Mammary epithelial cell (primary cell): ENCODE results near the gene PCSK5.

Experiments used
- EZH2 ChIP-seq: IDR thresholded peaks from 2 replicates; pipeline ENCODE4 v1.6.1; 2012; ENCODE audit warnings: low read length, inconsistent platforms, borderline replicate concordance
- TF ChIP-seq, protein P1 (sequence below), 2 donors: IDR thresholded peaks in 1 of 2; conservative IDR thresholded peaks in 1 of 2; 2 replicates each; pipeline ENCODE4 v1.5.1; 2011 to 2012; ENCODE audit warnings: inconsistent platforms in 2 of 2, low read length in 2 of 2, mild to moderate bottlenecking in 2 of 2, control low read depth in 1 of 2, low read depth in 1 of 2; ENCODE audit not compliant: insufficient read depth in 1 of 2; ENCODE audit errors: extremely low read depth in 1 of 2

DNA sequence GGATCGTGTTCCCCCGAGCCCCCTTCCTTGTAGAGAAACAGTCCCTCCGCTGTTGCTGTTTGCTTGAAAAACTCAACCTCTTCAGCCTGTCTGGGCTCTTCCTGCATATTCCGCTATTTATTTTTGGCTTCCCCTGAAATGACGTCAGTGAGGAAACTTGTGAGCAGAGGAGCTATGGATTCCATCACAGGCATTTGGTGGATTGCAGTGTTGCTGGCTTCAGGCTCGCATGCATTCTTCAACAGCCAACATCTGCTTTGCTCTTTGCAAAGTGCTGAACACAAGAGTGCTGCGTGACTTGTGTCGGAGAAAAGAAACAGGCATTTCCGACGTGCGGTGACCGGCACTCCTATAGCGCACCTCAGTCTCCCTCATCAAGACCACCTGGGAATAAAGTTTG is 271.1 kb downstream of the PCSK5 start:
- TF ChIP-seq, protein P1, sequence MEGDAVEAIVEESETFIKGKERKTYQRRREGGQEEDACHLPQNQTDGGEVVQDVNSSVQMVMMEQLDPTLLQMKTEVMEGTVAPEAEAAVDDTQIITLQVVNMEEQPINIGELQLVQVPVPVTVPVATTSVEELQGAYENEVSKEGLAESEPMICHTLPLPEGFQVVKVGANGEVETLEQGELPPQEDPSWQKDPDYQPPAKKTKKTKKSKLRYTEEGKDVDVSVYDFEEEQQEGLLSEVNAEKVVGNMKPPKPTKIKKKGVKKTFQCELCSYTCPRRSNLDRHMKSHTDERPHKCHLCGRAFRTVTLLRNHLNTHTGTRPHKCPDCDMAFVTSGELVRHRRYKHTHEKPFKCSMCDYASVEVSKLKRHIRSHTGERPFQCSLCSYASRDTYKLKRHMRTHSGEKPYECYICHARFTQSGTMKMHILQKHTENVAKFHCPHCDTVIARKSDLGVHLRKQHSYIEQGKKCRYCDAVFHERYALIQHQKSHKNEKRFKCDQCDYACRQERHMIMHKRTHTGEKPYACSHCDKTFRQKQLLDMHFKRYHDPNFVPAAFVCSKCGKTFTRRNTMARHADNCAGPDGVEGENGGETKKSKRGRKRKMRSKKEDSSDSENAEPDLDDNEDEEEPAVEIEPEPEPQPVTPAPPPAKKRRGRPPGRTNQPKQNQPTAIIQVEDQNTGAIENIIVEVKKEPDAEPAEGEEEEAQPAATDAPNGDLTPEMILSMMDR (conservative IDR thresholded peaks at IDR 0.05 in 1 of 2, IDR thresholded peaks at IDR 0.05 in 1 of 2; ENCODE audit: extremely low read depth in 1 of 2, insufficient read depth in 1 of 2, low read depth in 1 of 2, low read length in 2 of 2) = no peak
- TF ChIP-seq EZH2 = no peak
